ENCODE results near the gene CTDSPL. TPM values are rescaled to one million over a fixed set of nuclear protein-coding genes. Genes with fewer than 3 reads are reported as not detected.

The CTDSPL gene
- total and polyA plus RNA-seq, 10 of the 15 experiments (the other 5 are each of a cell fraction or from before 2014, with no cell fraction given): 0.05 to 0.51 (median 0.18) TPM; not detected in 6

DNA sequence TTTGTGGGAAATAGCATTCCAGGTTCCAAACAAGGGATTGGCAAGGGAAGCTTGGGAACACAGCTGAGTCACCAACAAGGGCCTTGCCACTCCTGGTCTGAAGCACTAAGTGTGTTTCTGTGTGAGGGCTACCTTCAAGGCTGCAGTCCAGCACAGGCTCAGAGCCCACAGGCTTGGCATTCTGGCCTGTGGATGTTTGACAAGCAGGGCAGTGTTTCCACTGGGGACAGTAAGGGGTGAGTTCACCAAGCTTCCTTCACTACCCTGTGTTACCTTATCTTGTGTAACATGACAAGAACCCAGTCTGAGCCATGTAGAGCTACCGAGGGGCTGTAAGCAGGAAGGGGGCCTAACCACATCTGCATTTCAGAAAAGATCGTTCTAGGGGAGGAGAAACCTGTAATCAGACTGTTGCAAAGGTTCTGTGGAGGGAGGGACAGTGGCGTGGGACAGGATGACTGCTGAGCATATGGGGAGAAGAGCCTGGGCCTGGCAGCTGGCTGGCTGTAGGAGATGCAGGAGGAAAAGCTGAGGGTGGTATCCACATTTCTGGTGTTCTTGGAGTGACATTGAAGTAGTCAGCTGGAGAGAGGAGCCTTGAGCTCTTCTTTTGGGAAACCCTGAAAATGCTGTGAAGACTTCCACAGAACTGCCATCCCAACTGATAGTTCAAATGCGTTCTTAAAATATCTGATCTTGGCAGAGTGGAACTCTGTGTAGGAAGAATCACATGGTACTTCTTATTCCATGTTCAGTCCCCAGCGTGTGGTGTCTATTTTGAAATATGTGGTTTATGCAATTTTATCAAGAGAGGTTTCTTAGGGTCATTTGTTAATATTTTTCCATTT, 61.3 kb downstream of the CTDSPL start:
- 43% methylated on average over 5 of the region's 5 CpGs for WGBS (ENCODE audit: insufficient coverage, insufficient replicate concordance, low lambda C conversion rate, missing lambda C conversion rate)
- Histone ChIP-seq H4K20me1 (ENCODE audit: control insufficient read depth, insufficient read depth) (no peaks in the 10 kb centered on the region), H2AFZ (ENCODE audit: control insufficient read depth, low read depth, low read length) (no peak overlapping the region), H3K36me3 (ENCODE audit: control insufficient read depth in 2 of 2, insufficient read depth in 2 of 2, low read length in 1 of 2) (no peaks in the 10 kb centered on the region), H3K4me1 (ENCODE audit: control insufficient read depth, insufficient read depth, low read length) (no peaks in the 10 kb centered on the region), H3K4me2 (ENCODE audit: control insufficient read depth, insufficient read depth) (no peak overlapping the region), H3K4me3 (no peak overlapping the region), H3K9me3 (replicated peaks; ENCODE audit: control insufficient read depth, insufficient read depth, low read length) (no peaks in the 10 kb centered on the region), H3K27me3 (replicated peaks in 1 of 2; ENCODE audit: control insufficient read depth in 2 of 2, insufficient read depth in 2 of 2, low read length in 1 of 2) (no peaks in the 10 kb centered on the region; a peak in 1 of 4 replicates), H3K27ac (ENCODE audit: control insufficient read depth, insufficient read depth) (no peak overlapping the region), H3K9ac (ENCODE audit: control insufficient read depth, insufficient read depth, low read length) (no peak overlapping the region), H3K79me2 (ENCODE audit: control insufficient read depth, insufficient read depth, low read length) (no peaks in the 10 kb centered on the region)
- intact Hi-C loops (cut with micrococcal nuclease; ENCODE audit: unreplicated experiment): no loop called here
- CTCF ChIA-PET: interaction anchor here (0.6 to 0.9 kb wide), 2 partner anchors 45 to 74 kb away, joined by 3 read pairs; no protein-coding TSS in a partner anchor
- in situ Hi-C loops (cut with MboI): no loop called here
- ATAC-seq (no peak), FAIRE-seq (no peak), DNase-seq (ENCODE audit: low read depth, low spot score) (no peak)
- POLR2A ChIA-PET: no interaction called here
- RAD21 ChIA-PET (ENCODE audit: unreplicated experiment): no interaction called here
- no TSS peak for BruUV-seq (replicated peaks)
- no peak for TF ChIP-seq MAX (IDR thresholded peaks at IDR 0.05; ENCODE audit: low read depth, low read length)
- TF ChIP-seq ZNF622 (IDR thresholded peaks at IDR 0.05): no peak
- TF ChIP-seq, protein P1, sequence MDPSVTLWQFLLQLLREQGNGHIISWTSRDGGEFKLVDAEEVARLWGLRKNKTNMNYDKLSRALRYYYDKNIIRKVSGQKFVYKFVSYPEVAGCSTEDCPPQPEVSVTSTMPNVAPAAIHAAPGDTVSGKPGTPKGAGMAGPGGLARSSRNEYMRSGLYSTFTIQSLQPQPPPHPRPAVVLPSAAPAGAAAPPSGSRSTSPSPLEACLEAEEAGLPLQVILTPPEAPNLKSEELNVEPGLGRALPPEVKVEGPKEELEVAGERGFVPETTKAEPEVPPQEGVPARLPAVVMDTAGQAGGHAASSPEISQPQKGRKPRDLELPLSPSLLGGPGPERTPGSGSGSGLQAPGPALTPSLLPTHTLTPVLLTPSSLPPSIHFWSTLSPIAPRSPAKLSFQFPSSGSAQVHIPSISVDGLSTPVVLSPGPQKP (IDR thresholded peaks at IDR 0.05; ENCODE audit: low read depth, low read length): no peak
- TF ChIP-seq EP300 (IDR thresholded peaks at IDR 0.05; ENCODE audit: borderline replicate concordance in 1 of 2, control insufficient read depth in 1 of 2, low read depth in 2 of 2, low read length in 2 of 2): no peak
- TF ChIP-seq SUZ12 (IDR thresholded peaks at IDR 0.05; ENCODE audit: unreplicated experiment): no peak
- no peak for TF ChIP-seq NR2C1 (IDR thresholded peaks at IDR 0.05)
- TF ChIP-seq SPI1 (IDR thresholded peaks at IDR 0.05; ENCODE audit: borderline replicate concordance, insufficient read depth, low read depth, low read length): no peak
- no peak for TF ChIP-seq ZNF274 (IDR thresholded peaks at IDR 0.05; ENCODE audit: insufficient read depth, insufficient read length)
- no peak for TF ChIP-seq SRF (IDR thresholded peaks at IDR 0.05; ENCODE audit: low read depth in 2 of 2, low read length in 2 of 2)
- TF ChIP-seq KDM1A (IDR thresholded peaks at IDR 0.05; ENCODE audit: borderline replicate concordance): no peak
- no peak for TF ChIP-seq BACH1 (IDR thresholded peaks at IDR 0.05; ENCODE audit: borderline replicate concordance)
- no peak for TF ChIP-seq TCF3 (IDR thresholded peaks at IDR 0.05; ENCODE audit: borderline replicate concordance, insufficient read depth, low read depth, low read length)
- SMC1A ChIA-PET (ENCODE audit: uncharacterized antibody, unreplicated experiment): interaction anchor here (1.0 kb wide), 1 partner anchor 33 kb away, joined by 3 read pairs; no protein-coding TSS in a partner anchor

Measured in GM12878 (cell line).